ENCODE results near the gene PDGFRB. TPM values are rescaled to one million over a fixed set of nuclear protein-coding genes. Genes with fewer than 3 reads are reported as not detected.

PDGFRB gene
- total and polyA plus RNA-seq, 9 of the 15 experiments (the other 6 are each of a cell fraction or from before 2014, with no cell fraction given): 0.01 to 1.5 (median 0.09) TPM; not detected in 3

GRCh38 chr5:150163547-150164059, 8.0 kb upstream of the PDGFRB start (continued):
- TF ChIP-seq REST (IDR thresholded peaks at IDR 0.05; ENCODE audit: borderline replicate concordance): no peak
- no peak for TF ChIP-seq REST (CRISPR knock-in tag; IDR thresholded peaks at IDR 0.05; ENCODE audit: low read depth)
- TF ChIP-seq CTCF (IDR thresholded peaks at IDR 0.05 in 2 of 3, conservative IDR thresholded peaks at IDR 0.05 in 1 of 3; ENCODE audit: insufficient read depth in 2 of 3, low read depth in 1 of 3, low read length in 3 of 3): peak in 1 of 3 experiments; percentile 13; a peak in 2 of 6 replicates
- TF ChIP-seq COPS2 (conservative IDR thresholded peaks at IDR 0.05): no peak
- TF ChIP-seq POLR3A (IDR thresholded peaks at IDR 0.05; ENCODE audit: borderline replicate concordance, extremely low read depth, insufficient read depth, insufficient read length): no peak
- TF ChIP-seq EZH2 (IDR thresholded peaks at IDR 0.05; ENCODE audit: borderline replicate concordance, low read depth, low read length): no peak
- no peak for TF ChIP-seq ILK (tag; IDR thresholded peaks at IDR 0.05; ENCODE audit: borderline replicate concordance, low read depth)
- no peak for TF ChIP-seq TFE3 (CRISPR knock-in tag; IDR thresholded peaks at IDR 0.05)
- TF ChIP-seq TFAP4 (CRISPR knock-in tag; IDR thresholded peaks at IDR 0.05; ENCODE audit: borderline replicate concordance): 0 out of 2 replicates have a peak, but pooled peaks have one; percentile 29
- TF ChIP-seq PBX2 (CRISPR knock-in tag; IDR thresholded peaks at IDR 0.05; ENCODE audit: low read depth): no peak
- no peak for TF ChIP-seq PBX2 (tag; conservative IDR thresholded peaks at IDR 0.05; ENCODE audit: low read depth)
